ENCODE measurements around the gene LRP1B.

- TF ChIP-seq EZH2 (IDR thresholded peaks at IDR 0.05; ENCODE audit: borderline replicate concordance, low read length) (no peak), CTCF (conservative IDR thresholded peaks at IDR 0.05 in 1 of 2, IDR thresholded peaks at IDR 0.05 in 1 of 2; ENCODE audit: extremely low read depth in 1 of 2, insufficient read depth in 1 of 2, low read depth in 1 of 2, low read length in 2 of 2) (no peak)
These were observed 551.7 kb downstream of the LRP1B start for GRCh38 chr2:141579071-141579470.
